Ectodermal cell (in vitro differentiated cells): ENCODE measurements around the gene ARF5.

Experiments used
- H3K27ac ChIP-seq: 2 replicates; pipeline ENCODE4 v1.7.0; 2013; ENCODE audit warnings: mild to moderate bottlenecking, low read depth, low read length; ENCODE audit not compliant: insufficient read depth, poor library complexity, severe bottlenecking
- H3K27me3 ChIP-seq: 2 replicates; pipeline ENCODE4 v1.7.0; 2013; ENCODE audit warnings: mild to moderate bottlenecking, low read length; ENCODE audit not compliant: insufficient read depth, control insufficient read depth, poor library complexity, severe bottlenecking
- H3K36me3 ChIP-seq: one replicate; pipeline ENCODE4 v1.7.0; 2013; ENCODE audit warnings: low read length; ENCODE audit not compliant: control insufficient read depth, insufficient read depth
- H3K4me1 ChIP-seq: one replicate; pipeline ENCODE4 v1.7.0; 2013; ENCODE audit warnings: low read length; ENCODE audit not compliant: control insufficient read depth, insufficient read depth
- H3K4me3 ChIP-seq: 2 replicates; pipeline ENCODE4 v1.7.0; 2013; ENCODE audit warnings: low read depth, low read length, control low read depth; ENCODE audit not compliant: insufficient read depth
- H3K9me3 ChIP-seq: 2 replicates; pipeline ENCODE4 v1.7.0; 2013; ENCODE audit warnings: mild to moderate bottlenecking, low read length, moderate library complexity; ENCODE audit not compliant: control insufficient read depth
- WGBS, 2 experiments: methylation state at CpG; one replicate each; pipeline ENCODE4 v1.1.7; 2013; ENCODE audit warnings: missing lambda C conversion rate in 2 of 2; 5-methylcytosine and 5-hydroxymethylcytosine counted together

The ARF5 gene

DNA sequence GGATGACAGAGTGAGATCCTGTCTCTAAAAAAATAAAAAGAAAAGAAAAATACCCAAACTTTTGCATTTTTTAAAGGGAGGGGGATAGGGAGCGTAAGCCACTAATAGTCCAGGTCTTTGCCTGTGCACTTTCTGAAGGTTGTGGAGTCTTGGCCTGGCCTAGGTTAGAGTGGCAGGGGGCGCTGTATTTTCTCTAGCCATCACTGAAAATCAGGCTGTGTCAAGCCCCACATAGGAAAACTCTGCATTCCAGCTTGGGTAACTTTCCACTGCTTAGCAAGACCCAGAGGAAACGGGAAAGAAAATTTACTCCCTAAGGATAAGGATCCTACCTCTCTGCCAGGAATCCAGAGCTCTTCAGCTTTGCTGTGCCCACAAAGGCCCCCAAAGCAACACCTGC lies 40.2 kb downstream of the ARF5 start:
- Histone ChIP-seq H3K9me3 (no peaks in the 10 kb centered on the region), H3K27ac (no peak overlapping the region), H3K4me3 (no peak overlapping the region), H3K4me1 (no peaks in the 10 kb centered on the region), H3K27me3 (no peaks in the 10 kb centered on the region), H3K36me3 (no peaks in the 10 kb centered on the region)
- WGBS, 2 experiments = 38 to 44% methylated on average over 3 of the region's 3 CpGs

DNA sequence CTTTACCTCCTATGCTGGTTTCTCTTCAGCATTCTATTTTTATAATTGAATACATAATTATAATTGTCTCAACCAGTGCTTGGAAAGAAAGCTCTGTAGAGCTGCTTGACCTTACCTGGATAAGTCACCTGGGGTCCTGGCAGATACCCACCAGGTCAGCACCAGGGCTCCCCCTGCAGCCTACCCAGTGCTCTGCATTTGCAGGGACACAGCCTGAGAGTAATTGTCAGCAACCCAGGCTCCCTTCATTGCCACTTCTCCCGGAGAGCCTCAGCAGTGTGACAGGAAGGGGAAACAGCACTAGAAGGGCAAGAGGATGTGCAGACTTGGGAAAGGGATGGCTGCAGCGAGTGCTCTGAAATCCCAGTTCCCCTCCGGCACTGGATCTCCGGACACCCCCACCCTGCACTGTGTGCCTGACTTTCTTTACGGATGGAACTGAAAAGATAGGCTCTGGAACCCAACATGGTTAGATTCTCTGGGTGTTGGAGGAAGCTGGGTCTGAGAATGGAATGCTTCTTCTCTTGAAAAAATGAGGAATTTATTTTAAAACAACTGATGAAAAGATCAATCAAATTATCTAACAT lies 41.1 kb downstream of the ARF5 start:
- Histone ChIP-seq H3K4me3 (no peak overlapping the region), H3K9me3 (no peaks in the 10 kb centered on the region), H3K27ac (no peak overlapping the region), H3K4me1 (no peaks in the 10 kb centered on the region), H3K36me3 (no peaks in the 10 kb centered on the region), H3K27me3 (no peaks in the 10 kb centered on the region)
- 34 to 44% methylated on average over 5 of the region's 5 CpGs for WGBS, 2 experiments

DNA sequence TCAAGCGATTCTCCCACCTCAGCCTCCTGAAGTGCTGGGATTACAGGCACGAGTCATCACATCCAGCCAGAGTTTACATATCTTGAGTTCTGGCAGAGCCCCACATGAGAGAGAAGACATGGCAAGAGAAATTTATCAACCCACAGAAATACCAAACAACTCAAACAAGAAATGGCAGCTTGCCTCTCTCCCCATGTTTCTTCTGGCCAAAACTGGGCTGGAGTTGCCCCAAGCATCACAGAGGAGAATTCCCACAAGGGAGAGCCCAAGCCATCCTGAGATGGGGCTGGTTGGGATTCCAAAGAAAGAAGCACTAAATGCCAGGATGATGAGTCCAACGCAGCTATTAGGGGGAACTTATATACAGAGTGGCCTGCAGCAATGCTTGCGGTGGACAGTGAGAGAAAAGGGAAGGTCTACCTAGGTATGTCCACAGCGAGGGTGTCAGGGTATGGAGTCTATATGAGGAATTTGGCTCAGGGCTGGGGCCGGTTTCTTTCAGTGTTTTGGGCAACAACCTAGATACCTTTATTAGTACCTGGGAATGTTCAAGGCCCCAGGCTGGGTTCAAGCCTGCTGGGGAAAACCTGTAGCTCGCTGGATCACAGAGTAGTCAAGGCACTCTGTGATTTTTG lies 44.2 kb downstream of the ARF5 start:
- Histone ChIP-seq H3K4me1 (no peaks in the 10 kb centered on the region), H3K27ac (no peak overlapping the region), H3K9me3 (no peaks in the 10 kb centered on the region), H3K36me3 (no peaks in the 10 kb centered on the region), H3K4me3 (no peak overlapping the region), H3K27me3 (no peaks in the 10 kb centered on the region)
- 91 to 93% methylated on average over 7 of the region's 7 CpGs for WGBS, 2 experiments

DNA sequence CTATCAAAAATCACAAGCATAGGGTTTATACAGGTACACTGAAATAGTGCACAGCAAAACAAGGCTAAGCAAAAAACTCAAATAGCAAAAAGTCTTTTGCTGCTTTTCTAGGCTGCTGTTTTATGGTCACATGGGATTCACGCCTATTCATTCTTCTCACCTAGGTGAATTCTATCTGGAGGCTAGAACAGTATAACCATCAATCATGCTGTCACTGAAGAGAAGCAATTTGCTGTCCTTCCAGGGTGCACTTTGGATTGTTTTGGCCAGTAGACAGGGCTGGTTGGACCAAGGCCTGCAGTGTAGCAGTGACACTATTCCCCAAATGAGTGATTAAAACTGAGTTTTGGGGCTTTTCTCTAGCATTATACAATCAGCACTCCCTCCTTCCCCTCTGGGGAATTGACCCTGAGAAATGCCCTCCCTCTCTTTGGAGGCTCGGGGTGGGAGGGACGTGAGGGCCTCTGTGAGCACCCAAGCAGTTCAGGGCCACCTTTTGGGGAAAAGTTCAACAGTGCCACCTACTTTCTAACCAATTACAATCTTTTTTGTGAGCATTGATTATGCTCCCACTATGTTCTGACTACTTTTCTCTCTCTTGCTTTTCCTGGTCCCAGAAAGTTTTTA lies 47.6 kb downstream of the ARF5 start:
- Histone ChIP-seq H3K4me3 (no peak overlapping the region), H3K27ac (no peak overlapping the region), H3K4me1 (no peaks in the 10 kb centered on the region), H3K9me3 (no peaks in the 10 kb centered on the region), H3K36me3 (no peaks in the 10 kb centered on the region), H3K27me3 (no peaks in the 10 kb centered on the region)
- WGBS, 2 experiments = 64 to 73% methylated on average over 3 of the region's 3 CpGs

DNA sequence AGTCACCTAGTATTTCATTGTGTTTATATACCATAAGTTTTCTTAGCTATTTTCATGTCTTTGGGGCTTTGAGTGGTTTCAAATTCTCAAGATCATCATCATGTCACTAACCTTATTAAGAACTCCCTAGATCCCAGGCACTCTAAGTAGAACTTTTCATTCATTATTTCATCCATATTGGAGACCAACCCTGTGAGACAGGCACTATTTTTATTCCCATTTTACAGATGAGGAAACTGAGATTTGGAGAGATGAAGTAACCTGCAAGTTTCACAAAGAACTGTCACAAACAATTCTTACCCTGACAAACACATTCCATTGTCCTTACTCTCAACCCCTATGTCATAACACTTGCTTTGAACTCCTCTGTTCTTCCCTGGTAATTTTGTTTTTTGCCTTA lies 50.0 kb downstream of the ARF5 start:
- Histone ChIP-seq H3K4me1 (peaks cover 8% of the 10 kb centered on the region), H3K9me3 (no peaks in the 10 kb centered on the region), H3K4me3 (no peak overlapping the region), H3K36me3 (no peaks in the 10 kb centered on the region), H3K27ac (no peak overlapping the region), H3K27me3 (no peaks in the 10 kb centered on the region)
